H1 (cell line): ENCODE measurements around the gene LPP. TPM values are rescaled to one million over a fixed set of nuclear protein-coding genes. Genes with fewer than 3 reads are reported as not detected.

Source experiments
- CTCF ChIA-PET: fragments of 300-600 bp; sonication (Branson Sonifier 250); formaldehyde crosslinking; loops from one replicate; lab custom pipeline; 2021; ENCODE audit not compliant: partially characterized antibody; lab: Charles Lee
- POLR2A ChIA-PET: fragments of 300-600 bp; sonication (Branson Sonifier 250); formaldehyde crosslinking; loops from one replicate; lab custom pipeline; 2021; ENCODE audit warnings: inconsistent platforms; ENCODE audit not compliant: partially characterized antibody; lab: Charles Lee
- DNase-seq, 2 experiments: peaks; one replicate each; pipeline versions ENCODE4 v3.0.0 to v3.0.0-alpha.2; 2010 to 2022; ENCODE audit warnings: low spot score in 2 of 2, low read depth in 1 of 2, mixed read lengths in 1 of 2
- FAIRE-seq: peaks from 2 replicates; lab custom pipeline; 2011; peaks lifted over from hg19 to GRCh38; lab: Jason Lieb, UNC
- H2AFZ ChIP-seq: 2 replicates; pipeline ENCODE4 v1.8.1; 2012; ENCODE audit warnings: low read length, inconsistent platforms
- H2AK5ac ChIP-seq: 2 replicates; pipeline ENCODE4 v1.6.1; 2013; ENCODE audit warnings: low read depth, low read length
- H2BK120ac ChIP-seq: replicated peaks from 2 replicates; pipeline ENCODE3; 2013; ENCODE audit warnings: low read depth, low read length, inconsistent platforms
- H2BK12ac ChIP-seq: 2 replicates; pipeline ENCODE4 v1.6.1; 2013; ENCODE audit warnings: low read depth, low read length
- H2BK15ac ChIP-seq: 2 replicates; pipeline ENCODE4 v1.6.1; 2013; ENCODE audit warnings: low read length
- H2BK20ac ChIP-seq: 2 replicates; pipeline ENCODE4 v1.6.1; 2013; ENCODE audit warnings: low read length
- H2BK5ac ChIP-seq: 2 replicates; pipeline ENCODE4 v1.6.1; 2013; ENCODE audit warnings: low read depth, low read length
- H3K14ac ChIP-seq: 2 replicates; pipeline ENCODE4 v1.6.1; 2013; ENCODE audit warnings: inconsistent platforms; ENCODE audit not compliant: insufficient read length
- H3K18ac ChIP-seq: 2 replicates; pipeline ENCODE4 v1.6.1; 2013; ENCODE audit warnings: low read length; ENCODE audit errors: extremely low read depth
- H3K23ac ChIP-seq: 2 replicates; pipeline ENCODE4 v1.6.1; 2013; ENCODE audit warnings: inconsistent platforms; ENCODE audit not compliant: insufficient read length
- H3K23me2 ChIP-seq: 2 replicates; pipeline ENCODE4 v1.6.1; 2013; ENCODE audit warnings: low read depth, low read length
- H3K27ac ChIP-seq: 2 replicates; pipeline ENCODE4 v1.6.1; 2011; ENCODE audit warnings: low read depth, low read length, inconsistent platforms
- H3K27me3 ChIP-seq, 4 experiments: replicated peaks in 1 of 4; 1 replicate in 1 of 4; 2 replicates in 3 of 4; pipeline versions ENCODE4 v1.6.1 to v1.8.1; 2011 to 2013; ENCODE audit warnings: low read length in 3 of 4, mild to moderate bottlenecking in 3 of 4, inconsistent platforms in 2 of 4, mixed read lengths in 2 of 4, moderate library complexity in 1 of 4; ENCODE audit not compliant: control insufficient read depth in 3 of 4, insufficient read depth in 3 of 4; ENCODE audit errors: extremely low read depth in 1 of 4
- H3K36me3 ChIP-seq, 4 experiments: 2 replicates each; pipeline versions ENCODE4 v1.6.1 to v1.8.1; 2011 to 2013; ENCODE audit warnings: mild to moderate bottlenecking in 4 of 4, low read length in 3 of 4, moderate library complexity in 2 of 4, control low read depth in 1 of 4, inconsistent platforms in 1 of 4; ENCODE audit not compliant: insufficient read depth in 4 of 4, control insufficient read depth in 2 of 4
- H3K4ac ChIP-seq: replicated peaks from 2 replicates; pipeline ENCODE3; 2013; ENCODE audit warnings: low read length, low read depth, mixed read lengths, inconsistent platforms; ENCODE audit not compliant: insufficient read length
- H3K4me1 ChIP-seq, 4 experiments: replicated peaks in 1 of 4; 1 replicate in 1 of 4; 2 replicates in 3 of 4; pipeline versions ENCODE4 v1.6.1 to v1.8.1; 2011 to 2013; ENCODE audit warnings: low read length in 3 of 4, inconsistent platforms in 2 of 4, mixed read lengths in 1 of 4; ENCODE audit not compliant: insufficient read depth in 4 of 4, control insufficient read depth in 3 of 4
- H3K4me2 ChIP-seq, 2 experiments: 2 replicates each; pipeline versions ENCODE4 v1.6.1 to v1.8.1; 2011 to 2013; ENCODE audit warnings: low read depth in 2 of 2, low read length in 2 of 2, control low read depth in 1 of 2, inconsistent platforms in 1 of 2, mild to moderate bottlenecking in 1 of 2; ENCODE audit not compliant: insufficient read depth in 1 of 2
- H3K4me3 ChIP-seq, 4 experiments: fragments of 200-600, 300-600 bp in 1 of 4; sonication (generic), shearing (Covaris generic), sonication (Bioruptor Twin) in 1 of 4; 2 replicates each; pipeline versions ENCODE4 v1.5.1 to v1.8.1; 2011 to 2016; ENCODE audit warnings: low read length in 4 of 4, low read depth in 3 of 4, control low read depth in 2 of 4, inconsistent platforms in 2 of 4, mild to moderate bottlenecking in 2 of 4, mixed read lengths in 1 of 4, moderate library complexity in 1 of 4; ENCODE audit not compliant: insufficient read depth in 2 of 4; ENCODE audit errors: extremely low read depth in 1 of 4
- H3K56ac ChIP-seq: replicated peaks from 2 replicates; pipeline ENCODE3; 2013; ENCODE audit warnings: low read depth, mild to moderate bottlenecking, mixed read lengths, low read length, inconsistent platforms; ENCODE audit not compliant: insufficient read length
- H3K79me1 ChIP-seq: 2 replicates; pipeline ENCODE4 v1.6.1; 2013; ENCODE audit warnings: low read depth, low read length, control low read depth
- H3K79me2 ChIP-seq, 2 experiments: 2 replicates each; pipeline versions ENCODE4 v1.6.1 to v1.8.1; 2012 to 2013; ENCODE audit warnings: low read length in 2 of 2, mild to moderate bottlenecking in 2 of 2, inconsistent platforms in 1 of 2; ENCODE audit not compliant: insufficient read depth in 2 of 2, control insufficient read depth in 1 of 2
- H3K9ac ChIP-seq, 4 experiments: replicated peaks in 1 of 4; 1 replicate in 1 of 4; 2 replicates in 3 of 4; pipeline versions ENCODE4 v1.6.1 to v1.8.1; 2011 to 2013; ENCODE audit warnings: low read depth in 3 of 4, low read length in 3 of 4, control low read depth in 2 of 4, mild to moderate bottlenecking in 2 of 4, moderate library complexity in 2 of 4, inconsistent platforms in 1 of 4; ENCODE audit errors: extremely low read depth in 1 of 4
- H3K9me3 ChIP-seq, 2 experiments: 2 replicates each; pipeline versions ENCODE4 v1.6.1 to v1.8.1; 2012 to 2013; ENCODE audit warnings: mild to moderate bottlenecking in 2 of 2, moderate library complexity in 2 of 2, control low read depth in 1 of 2, inconsistent platforms in 1 of 2, low read depth in 1 of 2, low read length in 1 of 2, mixed read lengths in 1 of 2; ENCODE audit not compliant: insufficient read depth in 2 of 2
- H4K20me1 ChIP-seq, 2 experiments: replicated peaks in 1 of 2; 2 replicates each; pipeline versions ENCODE3 to v1.8.1; 2011 to 2013; ENCODE audit warnings: inconsistent platforms in 2 of 2, low read length in 2 of 2, mild to moderate bottlenecking in 1 of 2; ENCODE audit not compliant: insufficient read depth in 2 of 2, control insufficient read depth in 1 of 2
- H4K5ac ChIP-seq: 2 replicates; pipeline ENCODE4 v1.6.1; 2013; ENCODE audit warnings: low read length, low read depth, mixed read lengths, inconsistent platforms; ENCODE audit not compliant: insufficient read length
- H4K8ac ChIP-seq: 2 replicates; pipeline ENCODE4 v1.8.0; 2013; ENCODE audit warnings: mild to moderate bottlenecking, moderate library complexity, low read length, inconsistent platforms; ENCODE audit not compliant: insufficient read depth; ENCODE audit errors: extremely low read depth
- H4K91ac ChIP-seq: replicated peaks from 2 replicates; pipeline ENCODE3; 2013; ENCODE audit warnings: low read length, mixed read lengths, inconsistent platforms; ENCODE audit not compliant: insufficient read length
- BACH1 ChIP-seq: IDR thresholded peaks from 2 replicates; pipeline ENCODE4 v1.6.1; 2012; ENCODE audit warnings: low read length, improper control_type of control experiment
- BCL11A ChIP-seq, 2 experiments: IDR thresholded peaks; one replicate each; pipeline ENCODE4 v1.6.1; 2011; ENCODE audit warnings: low read depth in 2 of 2, low read length in 2 of 2, mild to moderate bottlenecking in 2 of 2
- CHD1 ChIP-seq: IDR thresholded peaks from 2 replicates; pipeline ENCODE4 v1.6.1; 2012; ENCODE audit warnings: low read depth, low read length, improper control_type of control experiment
- CREB1 ChIP-seq: IDR thresholded peaks from 2 replicates; pipeline ENCODE4 v1.6.1; 2012; ENCODE audit warnings: inconsistent platforms
- FOSL1 ChIP-seq: IDR thresholded peaks from 2 replicates; pipeline ENCODE4 v1.6.1; 2011; ENCODE audit warnings: mild to moderate bottlenecking, low read depth, low read length, moderate library complexity; ENCODE audit not compliant: insufficient read depth
- HDAC2 ChIP-seq, 2 experiments: fragments of 300-600 bp in 1 of 2; sonication (generic) in 1 of 2; IDR thresholded peaks; 2 replicates each; pipeline ENCODE4 v1.6.1; 2011 to 2012; ENCODE audit warnings: low read depth in 2 of 2, low read length in 2 of 2, mild to moderate bottlenecking in 2 of 2, moderate library complexity in 2 of 2, borderline replicate concordance in 1 of 2, inconsistent platforms in 1 of 2
- KDM4A ChIP-seq: IDR thresholded peaks from one replicate; pipeline ENCODE4 v1.7.1; 2012; ENCODE audit warnings: low read depth, mild to moderate bottlenecking, moderate library complexity, low read length, inconsistent platforms; ENCODE audit not compliant: severe bottlenecking
- RNF2 ChIP-seq: fragments of 200-900, 300-1000 bp; sonication (generic); IDR thresholded peaks from 2 replicates; pipeline ENCODE4 v1.7.1; 2016; ENCODE audit warnings: borderline replicate concordance, low read depth, mild to moderate bottlenecking, antibody characterized with exemption, low read length; ENCODE audit not compliant: poor library complexity, severe bottlenecking; ENCODE audit errors: missing control alignments
- SAP30 ChIP-seq: fragments of 300-600 bp; sonication (generic); IDR thresholded peaks from 2 replicates; pipeline ENCODE4 v1.7.1; 2012; ENCODE audit warnings: low read length, moderate library complexity, mild to moderate bottlenecking, inconsistent platforms; ENCODE audit not compliant: insufficient read depth, insufficient replicate concordance
- SIRT6 ChIP-seq: IDR thresholded peaks from one replicate; pipeline ENCODE4 v1.7.1; 2012; ENCODE audit warnings: low read length, inconsistent platforms
- SP1 ChIP-seq: IDR thresholded peaks from 2 replicates; pipeline ENCODE4 v1.6.1; 2011; ENCODE audit warnings: low read depth, low read length
- TEAD4 ChIP-seq: IDR thresholded peaks from 2 replicates; pipeline ENCODE4 v1.6.1; 2012; ENCODE audit warnings: low read depth, low read length, inconsistent platforms, mixed read lengths
- YY1 ChIP-seq: IDR thresholded peaks from 2 replicates; pipeline ENCODE4 v1.6.1; 2011; ENCODE audit warnings: low read depth, mild to moderate bottlenecking, low read length
- WGBS, 2 experiments: shearing (Covaris generic) in 1 of 2; methylation state at CpG; one replicate each; pipeline versions ENCODE4 v1.1.6 to v1.1.7; 2013 to 2015; ENCODE audit warnings: low lambda C conversion rate in 2 of 2, mixed read lengths in 2 of 2, inconsistent platforms in 1 of 2, low coverage in 1 of 2, missing lambda C conversion rate in 1 of 2; ENCODE audit not compliant: insufficient replicate concordance in 2 of 2, insufficient coverage in 1 of 2, insufficient read length in 1 of 2; ENCODE audit errors: extremely low coverage in 1 of 2, missing lambda C conversion rate in 1 of 2; 5-methylcytosine and 5-hydroxymethylcytosine counted together
- polyA plus RNA-seq, 7 experiments: library from polyadenylated mRNA; depleted of rRNA in 3 of 7; stranded (reverse) in 5 of 7; unstranded in 2 of 7; fragments of >200 nt in 5 of 7; fragments of 200-250 nt in 2 of 7; gene quantifications; 1 replicate in 5 of 7; 2 replicates in 1 of 7; 4 replicates in 1 of 7; pipeline versions ENCODE4 v1.2.1 to v1.2.3, GENCODE V29; 2011 to 2013; ENCODE audit warnings: missing spikeins in 2 of 7, mixed read lengths in 2 of 7
- total RNA-seq: library from RNA; stranded (reverse); fragmentation: NEBNext Ultra II Directional; extraction: Animal tissue kit (Norgen Biotek cat#: 25700); gene quantifications from 2 replicates; pipeline ENCODE4 v1.2.1, GENCODE V29; 2021
- TF ChIP-seq, protein P1 (sequence below): IDR thresholded peaks from 2 replicates; pipeline ENCODE4 v1.6.1; 2012; ENCODE audit warnings: inconsistent platforms

LPP gene
- total and polyA plus RNA-seq, 2 of the 8 experiments (the other 6 are each of a cell fraction or from before 2014, with no cell fraction given) = 10.0 to 53.3 TPM

DNA sequence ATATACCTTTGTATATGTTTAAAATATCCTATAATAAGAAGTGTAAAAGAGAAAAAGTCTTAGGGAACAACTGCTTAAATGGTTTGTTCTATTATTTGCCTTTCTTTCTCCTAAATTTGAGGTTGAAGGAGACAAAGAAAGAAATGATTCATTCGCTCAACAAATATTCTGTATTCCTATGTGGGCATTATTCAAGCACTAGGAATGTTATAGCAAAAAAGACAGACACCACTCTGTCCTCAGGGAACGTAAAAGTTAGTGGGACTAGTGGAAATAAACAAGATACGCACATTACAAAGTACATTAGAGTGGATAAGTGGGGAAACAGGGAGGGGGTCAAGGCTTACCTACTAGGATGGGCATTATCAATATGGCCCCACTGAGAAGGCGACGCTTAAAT lies 332.2 kb downstream of the LPP start:
- Histone ChIP-seq H3K27ac (no peak overlapping the region), H2BK5ac (no peak overlapping the region)
- TF ChIP-seq SP1 = no peak
- TF ChIP-seq CREB1 = no peak
- no peak for TF ChIP-seq YY1
- TF ChIP-seq SIRT6 = no peak
- TF ChIP-seq HDAC2 (IDR thresholded peaks at IDR 0.05; ENCODE audit: borderline replicate concordance in 1 of 2, low read depth in 2 of 2, low read length in 2 of 2) = no peak
- TF ChIP-seq TEAD4 = no peak
- no peak for TF ChIP-seq KDM4A
- TF ChIP-seq RNF2 = no peak
- no peak for TF ChIP-seq BACH1
- TF ChIP-seq SAP30 = no peak
- TF ChIP-seq, protein P1, sequence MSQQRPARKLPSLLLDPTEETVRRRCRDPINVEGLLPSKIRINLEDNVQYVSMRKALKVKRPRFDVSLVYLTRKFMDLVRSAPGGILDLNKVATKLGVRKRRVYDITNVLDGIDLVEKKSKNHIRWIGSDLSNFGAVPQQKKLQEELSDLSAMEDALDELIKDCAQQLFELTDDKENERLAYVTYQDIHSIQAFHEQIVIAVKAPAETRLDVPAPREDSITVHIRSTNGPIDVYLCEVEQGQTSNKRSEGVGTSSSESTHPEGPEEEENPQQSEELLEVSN = no peak
- no peak for TF ChIP-seq CHD1
- no peak for TF ChIP-seq BCL11A (IDR thresholded peaks at IDR 0.05; ENCODE audit: low read depth in 2 of 2, low read length in 2 of 2)
- no peak for TF ChIP-seq FOSL1

More for the DNA sequence above, 332.2 kb downstream of the LPP start:
- H3K79me1 ChIP-seq = no peaks in the 10 kb centered on the region
- H4K20me1 ChIP-seq = no peaks in the 10 kb centered on the region
- no peaks in the 10 kb centered on the region for H3K9me3 ChIP-seq
- H3K4me2 ChIP-seq = no peak overlapping the region
- no peak overlapping the region for H4K8ac ChIP-seq
- FAIRE-seq = no peak
- H3K56ac ChIP-seq = no peak overlapping the region
- no peaks in the 10 kb centered on the region; a peak in 1 of 8 replicates for H3K36me3 ChIP-seq
- DNase-seq = no peak
- no peak overlapping the region for H3K4me3 ChIP-seq
- no peak overlapping the region for H3K4ac ChIP-seq
- no peak overlapping the region for H2BK15ac ChIP-seq
- no peak overlapping the region for H2AK5ac ChIP-seq
- ChIA-PET CTCF (no interaction called here), POLR2A (interaction anchor here (1.2 kb wide), 1 partner anchor 16 kb away, joined by 3 read pairs; no protein-coding TSS in a partner anchor)
- no peaks in the 10 kb centered on the region for H3K23me2 ChIP-seq
- H2AFZ ChIP-seq = no peak overlapping the region
- H3K4me1 ChIP-seq = no peaks in the 10 kb centered on the region
- H3K27me3 ChIP-seq = peaks cover 0 to 2% (median 0%) of the 10 kb centered on the region in 4 experiments; a peak in 1 of 7 replicates
- WGBS, 2 experiments = 93% methylated on average over 5 of the region's 5 CpGs; no CpG with 5 or more reads in 1 of the 2 experiments
- H4K5ac ChIP-seq = no peak overlapping the region
- H2BK120ac ChIP-seq = no peak overlapping the region
- H2BK12ac ChIP-seq = no peak overlapping the region
- no peak overlapping the region for H3K23ac ChIP-seq
- H3K79me2 ChIP-seq = no peaks in the 10 kb centered on the region
- no peak overlapping the region for H2BK20ac ChIP-seq
- no peak overlapping the region for H3K18ac ChIP-seq
- H3K9ac ChIP-seq = no peak overlapping the region
- H3K14ac ChIP-seq = no peak overlapping the region
- H4K91ac ChIP-seq = no peak overlapping the region
